HCT116 (cell line): ENCODE measurements around the gene NLRP6.

Source experiments
- CEBPB ChIP-seq: IDR thresholded peaks from 2 replicates; pipeline ENCODE4 v1.6.1; 2012; ENCODE audit warnings: low read depth
- EZH2 ChIP-seq: fragments of 200-600 bp; sonication (generic); IDR thresholded peaks from 2 replicates; pipeline ENCODE4 v1.6.1; 2017; ENCODE audit warnings: antibody characterized with exemption, mixed run types
- EZH2phosphoT487 ChIP-seq: fragments of 200-600 bp; IDR thresholded peaks from 2 replicates; pipeline ENCODE4 v1.6.1; 2018; ENCODE audit warnings: antibody characterized with exemption, borderline replicate concordance
- FOSL1 ChIP-seq: IDR thresholded peaks from 2 replicates; pipeline ENCODE4 v1.6.1; 2012; ENCODE audit warnings: low read depth
- JUND ChIP-seq: IDR thresholded peaks from 2 replicates; pipeline ENCODE4 v1.6.1; 2012
- POLR2A ChIP-seq: IDR thresholded peaks from 2 replicates; pipeline ENCODE4 v1.7.0; 2011; ENCODE audit warnings: borderline replicate concordance; ENCODE audit not compliant: insufficient read depth, insufficient read length; ENCODE audit errors: extremely low read depth
- POLR2AphosphoS5 ChIP-seq: IDR thresholded peaks from 2 replicates; pipeline ENCODE4 v1.6.1; 2011; ENCODE audit warnings: mild to moderate bottlenecking, low read depth, low read length, moderate library complexity
- RAD21 ChIP-seq: IDR thresholded peaks from 2 replicates; pipeline ENCODE4 v1.6.1; 2012; ENCODE audit warnings: low read depth, mild to moderate bottlenecking
- ZFX ChIP-seq: fragments of 450-650 bp; IDR thresholded peaks from 2 replicates; pipeline ENCODE4 v1.6.1; 2017
- TF ChIP-seq, protein P1 (sequence below), 3 experiments: fragments of 200-600 bp in 1 of 3; sonication (generic) in 1 of 3; IDR thresholded peaks in 2 of 3; conservative IDR thresholded peaks in 1 of 3; 2 replicates each; pipeline ENCODE4 v1.5.1; 2012 to 2017; ENCODE audit warnings: low read depth in 2 of 3, low read length in 2 of 3, antibody characterized with exemption in 1 of 3, borderline replicate concordance in 1 of 3, control low read depth in 1 of 3, mild to moderate bottlenecking in 1 of 3, mixed read lengths in 1 of 3, mixed run types in 1 of 3, moderate library complexity in 1 of 3; ENCODE audit not compliant: insufficient read depth in 1 of 3
- TF ChIP-seq, protein P2 (sequence below): IDR thresholded peaks from 2 replicates; pipeline ENCODE4 v1.6.1; 2012
- TF ChIP-seq, protein P3 (sequence below): IDR thresholded peaks from 2 replicates; pipeline ENCODE4 v1.6.1; 2012; ENCODE audit warnings: low read depth
- TF ChIP-seq, protein P4 (sequence below): IDR thresholded peaks from 2 replicates; pipeline ENCODE4 v1.6.1; 2012

- TF ChIP-seq, protein P1, sequence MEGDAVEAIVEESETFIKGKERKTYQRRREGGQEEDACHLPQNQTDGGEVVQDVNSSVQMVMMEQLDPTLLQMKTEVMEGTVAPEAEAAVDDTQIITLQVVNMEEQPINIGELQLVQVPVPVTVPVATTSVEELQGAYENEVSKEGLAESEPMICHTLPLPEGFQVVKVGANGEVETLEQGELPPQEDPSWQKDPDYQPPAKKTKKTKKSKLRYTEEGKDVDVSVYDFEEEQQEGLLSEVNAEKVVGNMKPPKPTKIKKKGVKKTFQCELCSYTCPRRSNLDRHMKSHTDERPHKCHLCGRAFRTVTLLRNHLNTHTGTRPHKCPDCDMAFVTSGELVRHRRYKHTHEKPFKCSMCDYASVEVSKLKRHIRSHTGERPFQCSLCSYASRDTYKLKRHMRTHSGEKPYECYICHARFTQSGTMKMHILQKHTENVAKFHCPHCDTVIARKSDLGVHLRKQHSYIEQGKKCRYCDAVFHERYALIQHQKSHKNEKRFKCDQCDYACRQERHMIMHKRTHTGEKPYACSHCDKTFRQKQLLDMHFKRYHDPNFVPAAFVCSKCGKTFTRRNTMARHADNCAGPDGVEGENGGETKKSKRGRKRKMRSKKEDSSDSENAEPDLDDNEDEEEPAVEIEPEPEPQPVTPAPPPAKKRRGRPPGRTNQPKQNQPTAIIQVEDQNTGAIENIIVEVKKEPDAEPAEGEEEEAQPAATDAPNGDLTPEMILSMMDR (IDR thresholded peaks at IDR 0.05 in 2 of 3, conservative IDR thresholded peaks at IDR 0.05 in 1 of 3; ENCODE audit: borderline replicate concordance in 1 of 3, insufficient read depth in 1 of 3, low read depth in 2 of 3, low read length in 2 of 3) = no peak
- no peak for TF ChIP-seq EZH2
- TF ChIP-seq, protein P2, sequence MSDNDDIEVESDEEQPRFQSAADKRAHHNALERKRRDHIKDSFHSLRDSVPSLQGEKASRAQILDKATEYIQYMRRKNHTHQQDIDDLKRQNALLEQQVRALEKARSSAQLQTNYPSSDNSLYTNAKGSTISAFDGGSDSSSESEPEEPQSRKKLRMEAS = no peak
- no peak for TF ChIP-seq RAD21
- no peak for TF ChIP-seq POLR2A
- TF ChIP-seq, protein P3, sequence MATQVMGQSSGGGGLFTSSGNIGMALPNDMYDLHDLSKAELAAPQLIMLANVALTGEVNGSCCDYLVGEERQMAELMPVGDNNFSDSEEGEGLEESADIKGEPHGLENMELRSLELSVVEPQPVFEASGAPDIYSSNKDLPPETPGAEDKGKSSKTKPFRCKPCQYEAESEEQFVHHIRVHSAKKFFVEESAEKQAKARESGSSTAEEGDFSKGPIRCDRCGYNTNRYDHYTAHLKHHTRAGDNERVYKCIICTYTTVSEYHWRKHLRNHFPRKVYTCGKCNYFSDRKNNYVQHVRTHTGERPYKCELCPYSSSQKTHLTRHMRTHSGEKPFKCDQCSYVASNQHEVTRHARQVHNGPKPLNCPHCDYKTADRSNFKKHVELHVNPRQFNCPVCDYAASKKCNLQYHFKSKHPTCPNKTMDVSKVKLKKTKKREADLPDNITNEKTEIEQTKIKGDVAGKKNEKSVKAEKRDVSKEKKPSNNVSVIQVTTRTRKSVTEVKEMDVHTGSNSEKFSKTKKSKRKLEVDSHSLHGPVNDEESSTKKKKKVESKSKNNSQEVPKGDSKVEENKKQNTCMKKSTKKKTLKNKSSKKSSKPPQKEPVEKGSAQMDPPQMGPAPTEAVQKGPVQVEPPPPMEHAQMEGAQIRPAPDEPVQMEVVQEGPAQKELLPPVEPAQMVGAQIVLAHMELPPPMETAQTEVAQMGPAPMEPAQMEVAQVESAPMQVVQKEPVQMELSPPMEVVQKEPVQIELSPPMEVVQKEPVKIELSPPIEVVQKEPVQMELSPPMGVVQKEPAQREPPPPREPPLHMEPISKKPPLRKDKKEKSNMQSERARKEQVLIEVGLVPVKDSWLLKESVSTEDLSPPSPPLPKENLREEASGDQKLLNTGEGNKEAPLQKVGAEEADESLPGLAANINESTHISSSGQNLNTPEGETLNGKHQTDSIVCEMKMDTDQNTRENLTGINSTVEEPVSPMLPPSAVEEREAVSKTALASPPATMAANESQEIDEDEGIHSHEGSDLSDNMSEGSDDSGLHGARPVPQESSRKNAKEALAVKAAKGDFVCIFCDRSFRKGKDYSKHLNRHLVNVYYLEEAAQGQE = no peak
- TF ChIP-seq, protein P4, sequence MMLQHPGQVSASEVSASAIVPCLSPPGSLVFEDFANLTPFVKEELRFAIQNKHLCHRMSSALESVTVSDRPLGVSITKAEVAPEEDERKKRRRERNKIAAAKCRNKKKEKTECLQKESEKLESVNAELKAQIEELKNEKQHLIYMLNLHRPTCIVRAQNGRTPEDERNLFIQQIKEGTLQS = no peak
- TF ChIP-seq ZFX = no peak
- TF ChIP-seq EZH2phosphoT487 = no peak
- no peak for TF ChIP-seq POLR2AphosphoS5
- no peak for TF ChIP-seq CEBPB
- TF ChIP-seq FOSL1 = no peak
- TF ChIP-seq JUND = no peak
These were observed 25.9 kb downstream of the NLRP6 start for GRCh38 chr11:304061-304506.
